Breast epithelium (tissue), 4 donors: Measurements from ENCODE around the gene SCD5. TPM values are rescaled to one million over a fixed set of nuclear protein-coding genes. Genes with fewer than 3 reads are reported as not detected.

Experiments
- DNase-seq, 2 donors: peaks; one replicate each; pipeline ENCODE4 v3.0.0-alpha.2; 2019; ENCODE audit warnings: low spot score in 2 of 2
- H3K27ac ChIP-seq, 2 donors: fragments of 200-600 bp; sonication (generic) in 1 of 2; one replicate each; pipeline ENCODE4 v1.5.1; 2016 to 2019; ENCODE audit warnings: mild to moderate bottlenecking in 1 of 2
- H3K27me3 ChIP-seq, 2 donors: fragments of 200-600 bp; sonication (generic) in 1 of 2; one replicate each; pipeline versions ENCODE4 v1.5.1 to v1.6.0; 2017 to 2019; ENCODE audit warnings: control low read depth in 1 of 2, mild to moderate bottlenecking in 1 of 2
- H3K36me3 ChIP-seq: fragments of 200-600 bp; one replicate; pipeline ENCODE4 v1.5.1; 2019
- H3K4me1 ChIP-seq, 2 donors: fragments of 200-600 bp; sonication (generic); one replicate each; pipeline ENCODE4 v1.5.1; 2016 to 2019; ENCODE audit warnings: control low read depth in 1 of 2
- H3K4me3 ChIP-seq, 3 donors: fragments of 200-600 bp; sonication (generic); 1 replicate in 2 of 3; 2 replicates in 1 of 3; pipeline ENCODE4 v1.5.1; 2016 to 2019; ENCODE audit warnings: mild to moderate bottlenecking in 3 of 3, moderate library complexity in 2 of 3
- H3K9me3 ChIP-seq, 2 donors: fragments of 200-600 bp; sonication (generic) in 1 of 2; one replicate each; pipeline ENCODE4 v1.5.1; 2016 to 2019; ENCODE audit warnings: control low read depth in 1 of 2
- POLR2A ChIP-seq: fragments of 450-650 bp; IDR thresholded peaks from one replicate; pipeline ENCODE4 v1.6.1; 2016; ENCODE audit warnings: antibody characterized with exemption, mild to moderate bottlenecking, moderate library complexity
- POLR2AphosphoS5 ChIP-seq, 3 donors: sonication (generic); formaldehyde crosslinking; IDR thresholded peaks; one replicate each; pipeline ENCODE4 v1.6.1; 2017; ENCODE audit warnings: antibody characterized with exemption in 3 of 3
- intact Hi-C: fragments of 100-400 bp; cut with DNase I; formaldehyde crosslinking; loops from one replicate; pipeline ENCODE4 v1.15.1; 2023; ENCODE audit warnings: low total_unique reads
- total RNA-seq, 3 donors: library from RNA; depleted of rRNA; stranded (reverse); fragments of >200 nt; gene quantifications; one replicate each; pipeline ENCODE4 v1.1.0, GENCODE V29; 2016
- TF ChIP-seq, protein P1 (sequence below), 3 donors: fragments of 450-650 bp; IDR thresholded peaks; one replicate each; pipeline ENCODE4 v1.5.1; 2016 to 2017; ENCODE audit warnings: antibody characterized with exemption in 3 of 3, mild to moderate bottlenecking in 3 of 3, moderate library complexity in 3 of 3

The SCD5 gene
- total RNA-seq, 3 donors from 2014 or later, result 9.8 to 17.0 (median 14.7) TPM

GRCh38 chr4:82661181-82661992 is 137.2 kb downstream of the SCD5 start:
- intact Hi-C loops, result loop anchor here (5.0 kb wide), 1 partner anchor 604 kb away; no protein-coding TSS in a partner anchor
- Histone ChIP-seq H3K4me1 (no peaks in the 10 kb centered on the region), H3K36me3 (no peaks in the 10 kb centered on the region), H3K4me3 (no peak overlapping the region), H3K9me3 (no peaks in the 10 kb centered on the region), H3K27me3 (no peaks in the 10 kb centered on the region), H3K27ac (no peak overlapping the region)
- DNase-seq, result no peak
- TF ChIP-seq POLR2A (no peak), POLR2AphosphoS5 (IDR thresholded peaks at IDR 0.05) (no peak)
- TF ChIP-seq, protein P1, sequence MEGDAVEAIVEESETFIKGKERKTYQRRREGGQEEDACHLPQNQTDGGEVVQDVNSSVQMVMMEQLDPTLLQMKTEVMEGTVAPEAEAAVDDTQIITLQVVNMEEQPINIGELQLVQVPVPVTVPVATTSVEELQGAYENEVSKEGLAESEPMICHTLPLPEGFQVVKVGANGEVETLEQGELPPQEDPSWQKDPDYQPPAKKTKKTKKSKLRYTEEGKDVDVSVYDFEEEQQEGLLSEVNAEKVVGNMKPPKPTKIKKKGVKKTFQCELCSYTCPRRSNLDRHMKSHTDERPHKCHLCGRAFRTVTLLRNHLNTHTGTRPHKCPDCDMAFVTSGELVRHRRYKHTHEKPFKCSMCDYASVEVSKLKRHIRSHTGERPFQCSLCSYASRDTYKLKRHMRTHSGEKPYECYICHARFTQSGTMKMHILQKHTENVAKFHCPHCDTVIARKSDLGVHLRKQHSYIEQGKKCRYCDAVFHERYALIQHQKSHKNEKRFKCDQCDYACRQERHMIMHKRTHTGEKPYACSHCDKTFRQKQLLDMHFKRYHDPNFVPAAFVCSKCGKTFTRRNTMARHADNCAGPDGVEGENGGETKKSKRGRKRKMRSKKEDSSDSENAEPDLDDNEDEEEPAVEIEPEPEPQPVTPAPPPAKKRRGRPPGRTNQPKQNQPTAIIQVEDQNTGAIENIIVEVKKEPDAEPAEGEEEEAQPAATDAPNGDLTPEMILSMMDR (IDR thresholded peaks at IDR 0.05), result no peak

DNA sequence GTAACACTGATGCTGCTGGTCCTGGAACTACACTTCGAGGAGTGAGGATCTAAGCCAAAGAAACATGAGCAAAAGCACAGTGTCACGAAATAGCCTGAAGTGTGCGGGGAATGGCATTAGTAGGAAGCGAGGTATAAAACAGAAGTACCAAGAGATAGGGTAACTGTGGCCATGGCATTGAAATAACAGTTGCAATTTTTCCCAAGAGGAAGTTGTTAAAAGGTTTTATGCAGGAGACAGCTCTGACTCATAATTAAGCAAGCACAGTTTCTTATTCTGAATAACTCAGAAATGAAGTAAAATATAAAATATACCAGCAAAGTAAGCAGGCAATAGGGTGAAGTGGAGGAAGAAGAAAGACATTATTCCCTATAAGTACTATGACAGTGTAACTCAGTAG is 146.5 kb downstream of the SCD5 start:
- intact Hi-C loops, result no loop called here
- H3K9me3 ChIP-seq, result no peaks in the 10 kb centered on the region
- H3K27me3 ChIP-seq, result no peaks in the 10 kb centered on the region
- no peak for DNase-seq
- H3K36me3 ChIP-seq, result no peaks in the 10 kb centered on the region
- no peak overlapping the region for H3K27ac ChIP-seq
- TF ChIP-seq POLR2AphosphoS5 (IDR thresholded peaks at IDR 0.05) (no peak), POLR2A (no peak)
- TF ChIP-seq, protein P1 (IDR thresholded peaks at IDR 0.05), result no peak
- no peak overlapping the region for H3K4me3 ChIP-seq
- no peaks in the 10 kb centered on the region for H3K4me1 ChIP-seq

DNA sequence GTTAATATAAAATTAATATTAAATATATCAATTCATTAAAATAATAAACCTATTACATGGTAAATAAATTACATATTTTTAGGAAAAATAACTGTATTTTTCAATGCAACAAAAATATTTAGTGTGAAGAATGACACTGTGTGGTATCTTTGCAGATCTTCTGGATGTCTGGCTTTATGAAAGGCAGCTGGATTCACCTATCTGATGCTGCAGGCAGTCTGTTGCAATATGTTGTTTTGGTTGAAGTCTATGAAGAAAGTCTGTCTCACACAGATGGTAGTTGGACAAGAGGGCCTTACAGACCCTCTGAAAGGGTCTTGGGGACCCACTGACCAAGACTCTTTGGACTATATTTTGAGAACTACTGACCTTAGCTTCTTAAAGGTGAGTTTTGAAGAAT is 147.7 kb downstream of the SCD5 start:
- Histone ChIP-seq H3K4me3 (no peak overlapping the region), H3K36me3 (no peaks in the 10 kb centered on the region), H3K4me1 (no peaks in the 10 kb centered on the region), H3K27ac (no peak overlapping the region), H3K9me3 (no peaks in the 10 kb centered on the region), H3K27me3 (no peaks in the 10 kb centered on the region)
- TF ChIP-seq, protein P1 (IDR thresholded peaks at IDR 0.05), result no peak
- TF ChIP-seq POLR2AphosphoS5 (IDR thresholded peaks at IDR 0.05), result no peak
- TF ChIP-seq POLR2A, result no peak
- no peak for DNase-seq
- intact Hi-C loops, result no loop called here

- Histone ChIP-seq H3K9me3 (no peaks in the 10 kb centered on the region), H3K4me3 (no peak overlapping the region), H3K36me3 (no peaks in the 10 kb centered on the region), H3K4me1 (no peaks in the 10 kb centered on the region), H3K27ac (no peak overlapping the region), H3K27me3 (no peaks in the 10 kb centered on the region)
- no peak for DNase-seq
- TF ChIP-seq POLR2A, result no peak
- TF ChIP-seq POLR2AphosphoS5 (IDR thresholded peaks at IDR 0.05), result no peak
- TF ChIP-seq, protein P1 (IDR thresholded peaks at IDR 0.05), result no peak
- intact Hi-C loops, result no loop called here
Measured at GRCh38 chr4:82648356-82648755, 150.2 kb downstream of the SCD5 start.

DNA sequence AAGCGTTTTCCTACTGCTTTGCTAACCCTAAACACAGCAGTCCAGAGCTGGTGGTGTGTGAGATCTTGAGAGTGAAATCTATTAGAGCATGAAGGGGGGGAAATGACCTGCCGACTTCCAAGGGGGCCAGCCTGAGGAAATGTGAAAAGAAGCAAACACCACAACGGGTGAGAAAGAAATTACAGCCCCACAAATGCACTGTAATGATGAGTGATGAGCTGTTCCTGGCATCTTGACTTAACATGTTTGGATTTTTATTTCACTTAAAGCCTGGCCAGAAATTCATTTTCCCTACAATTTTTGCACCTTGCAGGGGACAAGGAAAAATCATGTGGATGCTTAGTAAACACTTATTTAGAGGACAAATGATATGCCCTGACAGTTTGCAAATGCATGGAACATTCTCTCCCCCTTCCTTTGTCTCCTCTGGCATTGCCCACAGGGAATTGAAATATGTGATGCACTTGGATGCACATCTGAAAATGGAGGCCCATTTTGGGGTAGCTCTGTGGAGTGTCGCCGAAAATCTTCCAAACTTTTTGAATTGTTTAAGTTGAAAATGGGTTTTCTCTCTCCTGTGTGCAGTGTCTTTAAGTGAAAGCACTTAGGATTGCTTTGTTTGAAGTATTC is 152.5 kb downstream of the SCD5 start:
- TF ChIP-seq POLR2A, result no peak
- TF ChIP-seq POLR2AphosphoS5 (IDR thresholded peaks at IDR 0.05), result no peak
- TF ChIP-seq, protein P1 (IDR thresholded peaks at IDR 0.05), result no peak
- no peak for DNase-seq
- no peak overlapping the region for H3K27ac ChIP-seq
- no peak overlapping the region for H3K4me3 ChIP-seq
- H3K9me3 ChIP-seq, result no peaks in the 10 kb centered on the region
- intact Hi-C loops, result no loop called here
- H3K36me3 ChIP-seq, result no peaks in the 10 kb centered on the region
- H3K4me1 ChIP-seq, result no peaks in the 10 kb centered on the region
- no peaks in the 10 kb centered on the region for H3K27me3 ChIP-seq
